DMS79 (cell line): ENCODE measurements around the gene TATDN3.
"Not testable (repeated sequence)": the region's sequence is repeated elsewhere in the genome, so short reads cannot be mapped to it uniquely, and the experiment has no call there.

ENCODE experiments used
- DNase-seq: peaks from one replicate; lab custom pipeline; 2025; lab: John Stamatoyannopoulos, UW

The TATDN3 gene

DNA sequence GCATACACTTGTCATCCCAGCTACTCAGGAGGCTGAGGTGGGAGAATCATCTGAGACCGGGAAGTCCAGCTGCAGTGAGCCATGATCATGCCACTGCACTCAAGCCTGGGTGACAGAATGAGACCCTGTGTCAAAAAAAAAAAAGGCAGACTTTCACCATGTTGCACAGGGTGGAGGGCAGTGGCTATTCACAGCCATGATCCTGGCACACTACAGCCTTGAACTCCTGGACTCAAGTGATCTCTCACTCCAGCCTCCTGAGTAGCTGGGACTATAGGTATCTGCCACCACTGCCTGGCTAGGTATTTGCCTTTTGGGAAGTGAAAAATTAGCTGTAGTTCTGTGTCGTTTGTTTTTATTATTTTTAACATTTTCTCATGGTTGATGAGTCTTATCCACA is 36.7 kb downstream of the TATDN3 start:
- no peak for DNase-seq

DNA sequence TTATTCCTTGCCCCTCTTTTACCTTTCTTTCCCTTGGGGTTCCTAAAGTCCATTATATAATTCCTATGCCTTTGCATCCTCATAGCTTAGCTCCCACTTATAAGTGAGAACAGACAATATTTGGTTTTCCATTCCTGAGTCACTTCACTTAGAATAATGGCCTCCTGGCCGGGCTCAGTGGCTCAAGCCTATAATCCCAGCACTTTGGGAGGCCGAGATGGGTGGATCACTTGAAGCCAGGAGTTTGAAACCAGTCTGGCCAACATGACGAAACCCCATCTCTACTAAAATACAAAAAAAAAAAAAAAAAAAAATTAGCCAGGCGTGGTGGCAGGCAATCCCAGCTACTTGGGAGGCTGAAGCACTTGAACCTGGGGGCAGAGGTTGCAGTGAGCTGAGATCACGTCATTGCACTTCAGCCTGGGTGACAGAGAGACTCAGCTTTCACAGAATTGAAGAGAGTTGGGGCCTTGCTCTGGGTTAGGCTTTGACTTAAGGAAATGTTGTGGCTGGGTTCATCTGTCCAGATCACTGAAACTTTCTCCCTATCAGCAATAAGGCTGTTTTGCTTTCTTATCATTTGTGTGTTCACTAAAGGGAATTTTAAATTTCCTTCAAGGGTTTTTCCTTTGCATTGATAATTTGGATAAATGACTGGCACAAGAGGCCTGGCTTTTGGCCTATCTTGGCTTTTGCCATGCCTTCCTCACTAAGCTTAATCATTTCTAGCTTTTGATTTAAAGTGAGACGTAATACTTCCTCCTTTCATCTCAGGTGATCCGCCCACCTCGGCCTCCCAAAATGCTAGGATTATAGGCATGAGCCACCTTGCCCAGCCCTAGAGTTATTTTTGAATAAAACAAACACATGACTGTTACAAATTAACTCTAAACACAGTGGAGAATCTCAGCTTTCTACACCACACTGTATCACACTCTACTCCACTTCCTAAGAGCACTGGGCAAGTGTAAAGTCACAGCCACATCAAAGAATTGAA is 41.8 kb downstream of the TATDN3 start:
- DNase-seq, result not testable (repeated sequence)

GRCh38 chr1:212838145-212838544 is 46.5 kb downstream of the TATDN3 start:
- DNase-seq, result no peak

GRCh38 chr1:212844521-212844920 is 52.8 kb downstream of the TATDN3 start:
- not testable (repeated sequence) for DNase-seq

DNA sequence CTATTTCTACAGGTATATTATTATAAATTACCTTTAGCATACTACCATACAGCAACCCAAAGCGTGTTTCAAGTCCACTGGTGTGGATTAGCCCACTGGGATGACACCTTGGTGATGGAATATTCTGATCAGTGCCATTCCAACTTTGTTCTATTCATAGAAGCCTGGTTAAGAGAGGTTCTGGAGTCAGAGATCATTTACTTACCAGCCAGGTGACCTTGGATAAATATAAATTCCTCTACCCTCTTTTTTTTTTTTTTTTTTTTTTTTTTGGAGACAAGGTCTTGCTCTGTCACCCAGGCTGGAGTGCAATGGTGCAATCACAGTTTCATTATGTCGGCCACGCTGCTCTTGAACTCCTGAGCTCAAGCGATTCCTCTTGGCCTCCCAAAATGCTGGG is 55.9 kb downstream of the TATDN3 start, which contains the start of gene SPATA45:
TSS of gene SPATA45 (minus strand) at position 101 of the 400 bp plus-strand sequence. CDS start 11,500 bp downstream, outside the sequence.
- DNase-seq, result no peak

- no peak for DNase-seq
These were observed 60.5 kb downstream of the TATDN3 start for GRCh38 chr1:212852105-212852688.

DNA sequence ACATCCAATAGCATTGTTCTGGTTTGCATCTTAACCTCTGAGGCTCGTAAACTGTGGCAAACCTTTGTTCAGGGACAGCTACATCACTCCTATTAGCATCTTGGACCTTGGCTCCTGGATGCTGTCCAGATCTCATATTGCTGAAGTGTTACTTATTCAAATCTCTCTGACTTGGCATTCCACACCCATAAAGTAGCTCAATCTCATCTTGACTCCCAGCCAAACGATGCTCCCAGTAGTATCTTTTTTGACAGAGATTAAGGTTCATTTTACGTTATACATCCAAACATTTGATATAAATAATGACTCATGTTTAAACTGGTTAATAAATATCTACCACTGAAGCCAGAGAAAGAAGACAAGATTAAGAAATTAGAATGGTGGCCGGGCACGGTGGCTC is 62.0 kb downstream of the TATDN3 start:
- no peak for DNase-seq

GRCh38 chr1:212856755-212857154 is 65.1 kb downstream of the TATDN3 start:
- no peak for DNase-seq

- peak; percentile 93 for DNase-seq
These were observed 66.3 kb downstream of the TATDN3 start, which contains the start of gene FLVCR1 for GRCh38 chr1:212857992-212858460. Gene FLVCR1 (plus strand): TSS chr1:212858275. CDS start chr1:212858453, 178 bp downstream.

GRCh38 chr1:212858461-212859265 is 67.0 kb downstream of the TATDN3 start:
- DNase-seq, result peak; percentile 23

- DNase-seq, result no peak
These were observed 69.3 kb downstream of the TATDN3 start for GRCh38 chr1:212860713-212861581.

- no peak for DNase-seq
These were observed 70.5 kb downstream of the TATDN3 start for GRCh38 chr1:212862111-212862690.

- not testable (repeated sequence) for DNase-seq
These were observed 71.7 kb downstream of the TATDN3 start for GRCh38 chr1:212863345-212863744.

DNA sequence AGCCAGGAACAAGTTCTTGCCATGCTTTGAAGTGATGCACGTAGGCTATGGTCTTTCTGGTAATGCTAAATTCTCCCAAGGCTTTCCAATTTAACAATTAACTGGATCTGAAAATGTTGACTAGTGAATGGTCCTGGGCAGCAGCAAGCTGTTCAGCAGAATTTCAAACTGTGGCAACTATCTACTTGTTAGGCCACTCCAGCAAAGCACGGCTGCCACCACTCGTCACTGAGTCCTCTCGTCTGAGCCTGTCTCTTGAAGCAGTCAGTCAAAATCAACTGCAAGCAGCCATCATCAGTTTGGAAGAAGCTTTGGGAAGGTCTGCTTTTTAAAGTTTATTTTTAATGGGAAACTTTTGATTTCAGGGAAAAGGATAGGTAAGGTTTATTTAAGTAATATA is 72.5 kb downstream of the TATDN3 start:
- no peak for DNase-seq
